AG09319 (cell line): ENCODE measurements around the gene BCAS3.

Source experiments
- DNase-seq: peaks from one replicate; pipeline ENCODE4 v3.0.0-alpha.2; 2010; ENCODE audit warnings: low read depth; ENCODE audit errors: extremely low read depth
- CTCF ChIP-seq: IDR thresholded peaks from 2 replicates; pipeline ENCODE4 v1.5.1; 2011; ENCODE audit warnings: low read depth, mild to moderate bottlenecking, inconsistent platforms, low read length, moderate library complexity

The BCAS3 gene

GRCh38 chr17:61335105-61335844 is 657.6 kb downstream of the BCAS3 start:
- no peak for DNase-seq
- TF ChIP-seq CTCF: no peak

GRCh38 chr17:61335845-61336655 is 658.4 kb downstream of the BCAS3 start:
- DNase-seq: no peak
- no peak for TF ChIP-seq CTCF

- no peak for TF ChIP-seq CTCF
- DNase-seq: no peak
Observed at GRCh38 chr17:61337290-61337689, 659.6 kb downstream of the BCAS3 start.

- peak; percentile 57 for DNase-seq
- TF ChIP-seq CTCF: no peak
Observed at GRCh38 chr17:61338000-61338798, 660.5 kb downstream of the BCAS3 start.

- no peak for DNase-seq
- no peak for TF ChIP-seq CTCF
Observed at GRCh38 chr17:61338874-61339478, 661.3 kb downstream of the BCAS3 start.

GRCh38 chr17:61340431-61341209 is 663.0 kb downstream of the BCAS3 start:
- no peak for DNase-seq
- no peak for TF ChIP-seq CTCF
